HG02973 (cell line): ENCODE measurements around the gene WNT10A.
"Not testable (repeated sequence)": the region's sequence is repeated elsewhere in the genome, so short reads cannot be mapped to it uniquely, and the experiment has no call there.

Experiments used
- ATAC-seq: cut with Tn5 transposase; IDR thresholded peaks from one replicate; pipeline ENCODE4 v1.9.1; 2021; ENCODE audit warnings: moderate library complexity; ENCODE audit not compliant: unreplicated experiment

The WNT10A gene

GRCh38 chr2:218880102-218880858, at the start of gene WNT10A:
Gene WNT10A, plus strand, starts transcription at chr2:218880852. Its CDS starts 144 bp downstream, at chr2:218880996.
- peak; percentile 49 for ATAC-seq

- ATAC-seq, result no peak
Measured at GRCh38 chr2:218831378-218831990, 49.2 kb upstream of the WNT10A start, which contains the start of gene PRKAG3. Gene PRKAG3, minus strand, starts transcription at chr2:218831803.

DNA sequence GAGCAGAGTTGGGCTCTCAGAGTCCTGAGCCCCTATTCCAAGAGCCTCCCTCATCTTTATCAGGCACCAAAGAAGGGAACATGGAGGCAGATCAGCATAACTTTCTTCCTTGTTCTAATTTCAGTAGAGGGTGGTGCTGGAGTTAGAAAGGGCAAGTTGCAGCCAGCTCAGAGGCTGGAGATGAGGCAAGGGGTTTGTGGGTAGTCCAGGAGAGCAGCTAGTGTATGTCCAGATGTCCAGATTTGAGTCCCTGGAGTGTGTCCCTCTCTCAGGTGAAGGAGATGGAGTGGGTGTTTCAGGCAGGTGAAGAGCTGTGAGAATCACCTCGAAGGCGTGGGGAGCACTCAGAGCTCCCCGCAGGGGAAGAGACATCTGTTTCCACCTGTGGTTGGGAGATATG, 48.6 kb upstream of the WNT10A start:
- no peak for ATAC-seq

- ATAC-seq, result no peak
Measured at GRCh38 chr2:218832520-218832919, 48.1 kb upstream of the WNT10A start.

- no peak for ATAC-seq
Measured at GRCh38 chr2:218833023-218833609, 47.5 kb upstream of the WNT10A start.

DNA sequence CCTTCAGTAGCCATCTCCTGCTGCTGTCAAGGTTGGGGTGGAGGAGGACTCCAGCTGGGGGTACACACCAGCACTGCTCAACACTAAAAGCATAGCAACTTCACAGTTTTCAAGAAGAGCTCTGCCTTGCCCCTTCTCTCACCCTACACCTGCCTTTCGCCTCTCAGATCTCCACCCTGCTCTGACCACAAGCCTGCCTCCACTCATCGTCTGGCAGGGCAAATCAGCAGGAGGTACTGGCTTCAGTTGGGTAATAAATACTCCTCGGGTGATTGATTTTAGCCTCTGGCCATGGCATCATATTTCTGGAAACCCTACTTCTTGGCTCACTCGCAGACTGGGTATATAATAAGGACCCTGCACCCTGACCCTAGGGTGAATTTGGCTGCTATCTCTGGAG, 46.0 kb upstream of the WNT10A start:
- ATAC-seq, result no peak

- no peak for ATAC-seq
Measured at GRCh38 chr2:218837495-218837894, 43.2 kb upstream of the WNT10A start.

DNA sequence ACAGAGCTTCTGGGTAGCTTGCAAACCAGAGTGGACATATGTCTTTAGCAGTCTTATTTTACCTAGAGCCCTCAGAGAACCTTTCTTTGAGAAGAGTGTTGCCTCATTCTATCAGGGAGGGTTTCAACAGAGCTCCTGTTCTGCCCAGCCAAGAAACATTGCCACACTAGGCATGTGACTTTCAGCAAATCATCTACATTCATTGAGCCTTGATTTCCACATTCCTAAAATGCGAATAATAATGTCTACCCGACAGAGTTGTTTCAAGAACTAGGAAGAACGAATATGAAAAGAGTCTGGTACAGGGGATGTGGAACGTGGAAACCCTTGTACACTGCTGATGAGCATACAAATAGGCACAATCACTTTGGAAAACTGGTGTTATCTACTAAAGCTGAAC, 41.2 kb upstream of the WNT10A start:
- no peak for ATAC-seq

DNA sequence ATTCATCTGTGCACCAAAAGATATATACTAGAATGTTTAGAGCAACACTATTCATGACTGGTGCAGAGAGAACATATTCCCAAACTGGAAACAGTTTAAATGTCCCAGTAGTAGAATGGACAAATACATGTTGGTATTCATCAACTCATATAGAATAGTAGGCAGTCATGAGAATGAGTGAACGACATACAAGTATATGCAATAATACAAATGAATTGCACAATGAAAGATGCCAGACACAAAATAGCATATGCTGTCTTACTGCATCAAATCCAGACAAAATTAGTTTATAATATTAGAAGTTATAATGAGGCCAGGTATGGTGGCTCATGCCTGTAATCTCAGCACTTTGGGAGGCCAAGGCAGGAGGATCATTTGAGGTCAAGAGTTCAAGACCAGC, 40.8 kb upstream of the WNT10A start:
- no peak for ATAC-seq

DNA sequence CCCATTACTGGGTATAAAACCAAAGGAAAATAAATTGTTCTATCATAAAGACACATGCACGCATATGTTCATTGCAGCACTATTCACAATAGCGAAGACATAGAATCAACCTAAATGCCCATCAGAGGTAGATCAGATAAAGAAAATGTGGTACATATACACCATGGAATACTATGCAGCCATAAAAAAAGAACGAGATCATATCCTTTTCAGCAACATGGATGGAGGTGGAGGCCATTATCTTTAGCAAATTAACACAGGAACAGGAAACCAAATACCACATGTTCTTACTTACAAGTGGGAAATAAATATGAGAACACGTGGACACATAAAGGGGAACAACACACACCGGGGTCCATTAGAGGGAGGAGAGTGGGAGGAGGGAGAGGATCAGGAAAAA, 36.3 kb upstream of the WNT10A start:
- ATAC-seq, result not testable (repeated sequence)

- not testable (repeated sequence) for ATAC-seq
Measured at GRCh38 chr2:218846963-218847362, 33.7 kb upstream of the WNT10A start.

DNA sequence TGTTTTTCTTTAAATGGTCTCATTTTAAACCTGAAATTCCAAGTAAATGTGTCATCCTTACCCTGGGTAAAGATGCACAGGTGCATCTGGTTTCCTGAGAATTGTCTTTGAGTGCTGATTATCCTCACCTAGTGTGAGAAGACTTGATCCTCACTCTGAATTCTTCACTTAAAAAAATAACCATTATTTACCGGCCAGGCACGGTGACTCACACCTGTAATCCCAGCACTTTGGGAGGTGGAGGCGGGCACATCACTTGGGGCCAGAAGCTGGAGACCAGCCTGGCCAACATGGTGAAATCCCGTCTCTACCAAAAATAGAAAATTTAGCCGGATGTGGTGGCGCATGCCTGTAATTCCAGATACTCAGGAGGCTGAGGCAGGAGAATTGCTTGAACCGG, 30.9 kb upstream of the WNT10A start:
- no peak for ATAC-seq

DNA sequence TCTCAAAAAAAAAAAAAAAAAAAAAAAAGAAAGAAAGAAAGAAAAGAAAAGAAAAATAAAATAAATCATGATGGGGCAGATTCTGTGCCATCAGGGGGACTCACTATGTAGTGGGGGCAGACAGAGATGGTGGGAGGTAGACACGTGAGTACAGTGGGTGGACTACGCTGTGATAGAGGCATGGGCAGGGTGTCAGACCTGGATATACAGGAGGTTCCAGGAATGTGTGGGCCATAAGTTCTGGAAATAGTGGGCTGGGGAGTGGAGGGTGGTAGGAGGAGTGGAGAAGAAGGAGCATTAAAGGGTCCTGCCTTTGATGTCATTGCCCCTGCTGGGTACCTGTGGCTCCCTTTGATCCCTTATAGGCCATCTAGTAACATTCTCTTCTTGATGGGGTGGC, 29.9 kb upstream of the WNT10A start:
- ATAC-seq, result no peak

- no peak for ATAC-seq
Measured at GRCh38 chr2:218851286-218851685, 29.4 kb upstream of the WNT10A start.

- ATAC-seq, result no peak
Measured at GRCh38 chr2:218852911-218853667, 27.6 kb upstream of the WNT10A start.

- no peak for ATAC-seq
Measured at GRCh38 chr2:218853766-218854165, 26.9 kb upstream of the WNT10A start.

- no peak for ATAC-seq
Measured at GRCh38 chr2:218854860-218855259, 25.8 kb upstream of the WNT10A start.

GRCh38 chr2:218855305-218856166, 25.1 kb upstream of the WNT10A start:
- ATAC-seq, result no peak

- no peak for ATAC-seq
Measured at GRCh38 chr2:218856167-218856895, 24.3 kb upstream of the WNT10A start.

DNA sequence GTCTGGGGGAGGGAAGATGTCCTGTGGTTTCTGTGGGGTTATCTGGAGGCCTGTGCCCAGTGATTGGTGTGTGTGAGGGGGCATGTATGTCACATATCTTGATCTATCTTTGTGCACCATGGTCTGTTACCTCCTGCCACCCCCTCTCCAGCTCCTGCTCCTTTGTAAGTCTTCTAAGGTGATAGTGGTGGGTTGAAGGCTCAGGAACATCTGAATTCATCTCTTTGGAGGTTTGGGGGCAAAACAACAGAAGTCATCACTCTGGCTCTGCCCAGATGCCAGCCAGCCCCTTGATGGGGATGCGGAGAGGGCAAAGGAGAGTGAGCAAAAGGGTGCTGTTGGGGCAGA, 23.8 kb upstream of the WNT10A start:
- no peak for ATAC-seq
